Skeletal muscle cell (primary cell): ENCODE data around the gene C8G.

ENCODE experiments used
- DNase-seq: peaks from one replicate; pipeline ENCODE4 v3.0.0-alpha.2; 2010; ENCODE audit warnings: low read depth
- H3K4me3 ChIP-seq: 2 replicates; pipeline ENCODE4 v1.5.1; 2011; ENCODE audit warnings: low read depth, mild to moderate bottlenecking, control low read depth, low read length, moderate library complexity

Gene C8G

DNA sequence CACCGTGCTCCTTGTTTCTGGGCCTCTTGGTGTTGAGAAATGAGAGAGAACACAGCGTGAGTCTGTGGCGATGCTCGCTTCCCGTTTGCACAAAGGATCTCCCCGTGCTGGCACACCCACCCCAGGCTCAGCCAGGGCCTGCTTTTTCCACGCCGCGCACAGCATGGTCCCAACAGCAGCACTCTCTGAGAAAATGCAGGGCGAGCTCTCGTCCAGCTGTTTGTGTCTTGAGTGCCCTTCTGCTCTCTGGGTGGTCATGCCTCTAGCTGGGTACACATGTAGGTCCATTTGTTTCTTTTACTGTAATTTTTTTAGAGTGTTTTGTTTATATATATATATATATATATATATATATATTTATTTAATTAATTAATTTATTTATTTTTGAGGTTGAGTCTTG, 27.1 kb upstream of the C8G start:
- H3K4me3 ChIP-seq, result no peak overlapping the region
- DNase-seq, result no peak

DNA sequence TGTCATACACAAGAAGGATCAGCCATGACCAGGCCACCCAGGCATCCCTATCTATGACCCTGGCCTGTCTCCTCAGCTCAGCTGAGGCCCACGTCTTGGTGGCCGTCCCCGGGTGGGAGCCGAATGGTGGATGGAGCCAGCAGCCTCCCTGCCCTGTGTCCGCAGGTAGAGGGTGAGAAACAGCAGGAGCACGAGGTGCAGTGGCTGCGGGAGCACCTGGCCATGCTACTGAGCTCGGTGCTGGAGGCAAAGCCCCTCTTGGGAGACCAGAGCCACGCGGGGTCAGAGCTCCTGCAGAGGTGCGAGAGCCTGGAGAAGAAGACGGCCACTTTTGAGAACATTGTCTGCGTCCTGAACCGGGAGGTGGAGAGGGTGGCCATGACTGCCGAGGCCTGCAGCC, 25.0 kb upstream of the C8G start:
- H3K4me3 ChIP-seq, result no peak overlapping the region
- no peak for DNase-seq

- no peak for DNase-seq
- no peak overlapping the region for H3K4me3 ChIP-seq
Observed at GRCh38 chr9:136920734-136921231, 24.3 kb upstream of the C8G start.

DNA sequence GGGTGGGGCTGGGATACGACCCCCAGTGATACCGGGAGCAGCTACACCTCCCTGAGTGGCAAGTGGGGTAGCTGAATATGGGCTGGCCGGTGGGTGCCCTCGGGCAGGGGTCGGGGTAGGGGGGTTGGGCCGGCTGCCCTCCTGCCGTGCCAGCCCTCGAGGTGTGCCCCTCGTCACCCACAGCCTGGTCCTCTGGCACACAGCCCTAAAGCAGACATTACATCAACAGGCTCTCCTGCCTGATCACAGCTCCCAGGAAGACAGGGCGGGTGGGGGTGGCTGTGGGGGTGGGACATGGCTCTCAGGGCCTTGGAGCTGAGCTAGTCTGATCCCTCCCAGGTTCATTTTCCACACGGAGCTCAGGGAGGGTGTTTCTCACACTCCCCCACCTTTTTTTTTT, 23.7 kb upstream of the C8G start:
- DNase-seq, result no peak
- no peak overlapping the region for H3K4me3 ChIP-seq

- no peak for DNase-seq
- H3K4me3 ChIP-seq, result no peak overlapping the region
Observed at GRCh38 chr9:136921718-136922117, 23.3 kb upstream of the C8G start.

DNA sequence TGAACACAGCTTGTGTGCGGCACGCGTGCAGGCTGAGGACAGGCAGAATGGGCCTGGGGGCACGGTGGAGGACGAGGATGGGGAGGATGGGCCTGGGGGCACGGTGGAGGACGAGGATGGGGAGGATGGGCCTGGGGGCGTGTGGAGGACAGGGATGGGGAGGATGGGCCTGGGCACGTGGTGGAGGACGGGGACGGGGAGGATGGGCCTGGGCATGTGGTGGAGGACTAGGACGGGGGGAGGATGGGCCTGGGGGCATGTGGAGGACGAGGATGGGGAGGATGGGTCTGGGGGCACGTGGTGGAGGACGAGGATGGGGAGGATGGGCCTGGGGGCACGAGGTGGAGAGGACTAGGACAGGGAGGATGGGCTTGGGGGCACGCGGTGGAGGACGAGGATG, 22.5 kb upstream of the C8G start:
- no peak overlapping the region for H3K4me3 ChIP-seq

DNA sequence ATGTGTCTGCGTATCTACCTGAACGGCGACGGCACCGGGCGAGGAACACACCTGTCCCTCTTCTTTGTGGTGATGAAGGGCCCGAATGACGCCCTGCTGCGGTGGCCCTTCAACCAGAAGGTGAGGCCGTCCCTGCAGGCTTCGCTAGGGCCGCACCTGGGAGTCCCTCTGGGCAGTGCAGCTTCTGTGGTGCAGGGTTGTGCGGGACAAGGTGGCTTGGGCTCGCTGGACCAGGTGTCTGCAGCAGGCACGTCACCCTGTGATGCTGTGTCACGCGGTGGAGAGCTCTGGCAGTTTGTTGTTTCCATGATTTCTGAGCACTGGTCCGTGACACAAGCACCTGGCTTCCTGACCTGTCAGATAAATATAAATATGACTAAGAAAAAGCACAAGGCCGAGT, 21.2 kb upstream of the C8G start:
- DNase-seq, result no peak
- H3K4me3 ChIP-seq, result no peak overlapping the region

More for the DNA sequence above, 22.5 kb upstream of the C8G start:
- DNase-seq, result no peak

DNA sequence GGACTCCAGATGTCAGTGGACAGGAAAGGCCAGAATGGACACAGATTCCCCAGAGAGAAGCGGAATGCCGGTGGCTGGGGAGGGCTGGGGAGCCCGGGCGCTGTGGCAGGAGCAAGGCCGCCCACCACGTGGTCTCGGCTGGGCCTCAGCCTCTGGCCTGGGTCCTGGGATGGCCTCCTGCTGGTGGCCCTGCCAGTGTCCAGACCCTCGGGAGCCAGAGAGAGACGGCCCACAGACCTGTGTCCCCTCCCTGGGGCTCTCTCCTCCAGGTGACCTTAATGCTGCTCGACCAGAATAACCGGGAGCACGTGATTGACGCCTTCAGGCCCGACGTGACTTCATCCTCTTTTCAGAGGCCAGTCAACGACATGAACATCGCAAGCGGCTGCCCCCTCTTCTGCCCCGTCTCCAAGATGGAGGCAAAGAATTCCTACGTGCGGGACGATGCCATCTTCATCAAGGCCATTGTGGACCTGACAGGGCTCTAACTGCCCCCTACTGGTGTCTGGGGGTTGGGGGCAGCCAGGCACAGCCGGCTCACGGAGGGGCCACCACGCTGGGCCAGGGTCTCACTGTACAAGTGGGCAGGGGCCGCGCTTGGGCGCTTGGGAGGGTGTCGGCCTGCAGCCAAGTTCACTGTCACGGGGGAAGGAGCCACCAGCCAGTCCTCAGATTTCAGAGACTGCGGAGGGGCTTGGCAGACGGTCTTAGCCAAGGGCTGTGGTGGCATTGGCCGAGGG, 19.5 kb upstream of the C8G start:
- H3K4me3 ChIP-seq, result no peak overlapping the region
- no peak for DNase-seq

DNA sequence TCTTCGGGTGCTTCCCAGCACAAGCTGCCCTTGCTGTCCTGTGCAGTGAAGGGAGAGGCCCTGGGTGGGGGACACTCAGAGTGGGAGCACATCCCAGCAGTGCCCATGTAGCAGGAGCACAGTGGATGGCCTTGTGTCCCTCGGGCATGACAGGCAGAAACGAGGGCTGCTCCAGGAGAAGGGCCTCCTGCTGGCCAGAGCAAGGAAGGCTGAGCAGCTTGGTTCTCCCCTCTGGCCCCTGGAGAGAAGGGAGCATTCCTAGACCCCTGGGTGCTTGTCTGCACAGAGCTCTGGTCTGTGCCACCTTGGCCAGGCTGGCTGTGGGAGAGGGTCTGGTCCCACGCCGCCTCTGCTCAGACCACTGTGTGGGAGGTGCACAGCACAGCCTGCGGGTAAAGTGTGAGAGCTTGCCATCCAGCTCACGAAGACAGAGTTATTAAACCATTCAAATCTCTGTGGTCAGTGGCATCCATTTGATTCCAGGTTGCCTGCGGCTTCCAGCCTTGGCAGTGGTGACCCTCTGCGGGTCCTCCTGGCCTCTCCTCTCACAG, 18.8 kb upstream of the C8G start:
- no peak overlapping the region for H3K4me3 ChIP-seq
- DNase-seq, result no peak

GRCh38 chr9:136926749-136927148, 18.3 kb upstream of the C8G start:
- no peak overlapping the region for H3K4me3 ChIP-seq
- DNase-seq, result no peak

DNA sequence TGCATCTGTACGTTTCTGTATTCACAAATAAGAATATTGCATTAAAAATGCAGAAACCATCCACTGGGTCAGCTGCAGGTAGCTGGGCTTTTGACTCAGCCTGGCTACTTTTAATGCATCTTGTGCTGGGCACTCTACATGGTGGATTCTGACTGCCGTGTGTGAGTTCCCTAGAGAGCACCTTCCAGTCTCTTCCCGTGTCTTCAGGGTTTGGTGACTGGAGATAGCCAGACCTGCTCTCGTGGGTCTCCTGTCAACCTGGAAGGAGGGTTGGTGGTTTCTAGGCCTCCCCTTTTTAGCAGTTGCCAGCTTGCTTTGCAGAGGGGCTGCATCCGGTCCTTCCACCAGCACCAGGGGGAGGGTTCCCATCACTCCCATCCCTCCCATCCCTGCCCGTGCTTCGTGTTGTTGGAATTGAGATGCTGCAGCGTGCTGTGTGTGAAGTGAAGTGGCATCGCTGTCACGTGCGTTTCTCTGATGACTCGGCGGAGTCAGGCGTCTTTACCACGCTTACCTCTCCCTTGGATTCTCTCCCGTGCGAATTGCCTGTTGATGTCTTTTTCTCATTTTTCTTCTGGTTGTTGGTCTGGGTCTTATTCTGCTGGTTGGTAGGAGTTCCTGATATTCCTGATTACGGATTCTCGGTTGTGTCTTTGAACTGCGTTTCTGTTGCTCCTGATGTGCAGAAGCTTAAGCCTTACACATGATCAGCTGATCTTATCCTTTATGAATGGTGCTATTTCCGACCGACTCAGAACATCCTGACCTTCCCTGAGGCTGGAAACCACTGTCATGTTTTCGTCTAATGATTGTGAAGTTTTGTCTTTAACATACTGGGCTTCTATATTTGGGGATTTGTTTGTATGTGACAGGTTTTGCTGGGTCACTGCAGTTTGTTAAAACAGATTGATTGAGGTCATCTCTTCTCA, 17.4 kb upstream of the C8G start:
- H3K4me3 ChIP-seq, result no peak overlapping the region
- no peak for DNase-seq

DNA sequence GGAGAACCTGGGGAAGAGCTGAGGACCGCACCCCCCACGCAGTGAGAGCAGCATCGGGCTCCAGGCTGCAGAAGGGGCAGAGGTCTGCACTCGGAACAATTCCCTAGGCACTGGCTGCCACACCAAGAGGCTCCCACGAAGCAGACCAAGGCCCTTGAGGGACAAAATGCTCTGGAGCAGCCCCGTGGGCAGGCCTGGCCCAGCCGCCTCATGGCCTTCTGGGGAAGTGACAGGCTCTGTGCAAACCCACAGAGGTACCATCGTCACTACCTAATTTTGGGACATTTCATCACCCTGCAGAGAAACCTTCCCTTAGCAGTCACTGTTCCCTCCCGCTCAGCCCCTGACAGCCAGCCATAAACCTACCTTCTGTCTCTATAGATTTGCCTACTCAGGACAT, 16.5 kb upstream of the C8G start:
- no peak overlapping the region for H3K4me3 ChIP-seq
- DNase-seq, result no peak

GRCh38 chr9:136930014-136930413, 15.0 kb upstream of the C8G start:
- no peak overlapping the region for H3K4me3 ChIP-seq
- no peak for DNase-seq

- no peak for DNase-seq
- no peak overlapping the region for H3K4me3 ChIP-seq
Observed at GRCh38 chr9:136931611-136932130, 13.4 kb upstream of the C8G start.

- no peak for DNase-seq
- no peak overlapping the region for H3K4me3 ChIP-seq
Observed at GRCh38 chr9:136934277-136934676, 10.8 kb upstream of the C8G start.

GRCh38 chr9:136935651-136936050, 9.4 kb upstream of the C8G start:
- DNase-seq, result no peak
- no peak overlapping the region for H3K4me3 ChIP-seq

- H3K4me3 ChIP-seq, result no peak overlapping the region
- no peak for DNase-seq
Observed at GRCh38 chr9:136936645-136937170, 8.3 kb upstream of the C8G start.

- DNase-seq, result no peak
- no peak overlapping the region for H3K4me3 ChIP-seq
Observed at GRCh38 chr9:136937186-136938001, 7.6 kb upstream of the C8G start.

DNA sequence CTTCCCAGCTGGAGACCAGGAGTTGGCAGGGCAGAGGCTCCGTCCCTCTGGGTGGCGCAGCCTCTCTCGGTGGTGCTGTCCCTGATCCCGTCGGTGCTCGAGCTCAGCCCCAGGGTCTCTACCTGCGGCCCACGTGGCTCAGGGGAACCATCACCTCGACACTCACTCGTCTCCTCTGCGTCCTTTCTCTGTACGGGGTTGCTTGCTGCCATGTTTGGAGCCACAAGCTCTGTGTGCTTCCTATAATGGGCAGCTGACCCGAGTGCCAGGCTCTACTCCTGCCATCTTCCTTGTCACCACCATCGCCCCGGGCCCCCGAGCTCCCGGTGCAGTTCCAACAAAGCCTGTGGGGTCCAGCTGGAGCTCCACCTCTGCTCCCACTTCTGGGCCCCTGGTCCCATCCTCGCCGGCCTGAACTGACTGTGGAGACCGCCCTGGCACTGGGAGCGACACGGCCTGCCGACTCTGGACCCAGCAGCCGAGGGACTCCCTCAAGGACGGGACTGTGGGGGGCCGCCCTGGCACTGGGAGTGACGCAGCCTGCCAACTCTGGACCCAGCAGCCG, 5.5 kb upstream of the C8G start:
- DNase-seq, result no peak
- no peak overlapping the region for H3K4me3 ChIP-seq
